ENCODE results near the gene RAB11A.

Gene RAB11A

GRCh38 chr15:65930134-65930533 lies 60.8 kb downstream of the RAB11A start:
- no peak for ATAC-seq
- TF ChIP-seq OSR1 (CRISPR knock-in tag; IDR thresholded peaks at IDR 0.05) (no peak), ZNF8 (CRISPR knock-in tag; IDR thresholded peaks at IDR 0.05) (no peak), CSRNP3 (CRISPR knock-in tag; IDR thresholded peaks at IDR 0.05) (no peak), ZNF565 (CRISPR knock-in tag; conservative IDR thresholded peaks at IDR 0.05; ENCODE audit: low read depth) (no peak), TCF4 (CRISPR knock-in tag; IDR thresholded peaks at IDR 0.05; ENCODE audit: borderline replicate concordance) (no peak), GLIS3 (CRISPR knock-in tag; IDR thresholded peaks at IDR 0.05) (no peak), ISL1 (CRISPR knock-in tag; IDR thresholded peaks at IDR 0.05) (no peak), CSDC2 (CRISPR knock-in tag; IDR thresholded peaks at IDR 0.05) (no peak), ZFP3 (CRISPR knock-in tag; IDR thresholded peaks at IDR 0.05) (no peak), TOX (CRISPR knock-in tag; IDR thresholded peaks at IDR 0.05; ENCODE audit: borderline replicate concordance) (no peak), PPARA (CRISPR knock-in tag; IDR thresholded peaks at IDR 0.05; ENCODE audit: borderline replicate concordance) (no peak), BACH2 (CRISPR knock-in tag; IDR thresholded peaks at IDR 0.05; ENCODE audit: borderline replicate concordance) (no peak), SNAI2 (CRISPR knock-in tag; IDR thresholded peaks at IDR 0.05) (no peak), ZFP30 (CRISPR knock-in tag; IDR thresholded peaks at IDR 0.05) (no peak), RARB (CRISPR knock-in tag; IDR thresholded peaks at IDR 0.05) (no peak), ZNF70 (CRISPR knock-in tag; IDR thresholded peaks at IDR 0.05) (no peak)
- TF ChIP-seq, protein P1, sequence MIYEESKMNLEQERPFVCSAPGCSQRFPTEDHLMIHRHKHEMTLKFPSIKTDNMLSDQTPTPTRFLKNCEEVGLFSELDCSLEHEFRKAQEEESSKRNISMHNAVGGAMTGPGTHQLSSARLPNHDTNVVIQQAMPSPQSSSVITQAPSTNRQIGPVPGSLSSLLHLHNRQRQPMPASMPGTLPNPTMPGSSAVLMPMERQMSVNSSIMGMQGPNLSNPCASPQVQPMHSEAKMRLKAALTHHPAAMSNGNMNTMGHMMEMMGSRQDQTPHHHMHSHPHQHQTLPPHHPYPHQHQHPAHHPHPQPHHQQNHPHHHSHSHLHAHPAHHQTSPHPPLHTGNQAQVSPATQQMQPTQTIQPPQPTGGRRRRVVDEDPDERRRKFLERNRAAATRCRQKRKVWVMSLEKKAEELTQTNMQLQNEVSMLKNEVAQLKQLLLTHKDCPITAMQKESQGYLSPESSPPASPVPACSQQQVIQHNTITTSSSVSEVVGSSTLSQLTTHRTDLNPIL (CRISPR knock-in tag; IDR thresholded peaks at IDR 0.05; ENCODE audit: low read depth) = no peak
- TF ChIP-seq, protein P2, sequence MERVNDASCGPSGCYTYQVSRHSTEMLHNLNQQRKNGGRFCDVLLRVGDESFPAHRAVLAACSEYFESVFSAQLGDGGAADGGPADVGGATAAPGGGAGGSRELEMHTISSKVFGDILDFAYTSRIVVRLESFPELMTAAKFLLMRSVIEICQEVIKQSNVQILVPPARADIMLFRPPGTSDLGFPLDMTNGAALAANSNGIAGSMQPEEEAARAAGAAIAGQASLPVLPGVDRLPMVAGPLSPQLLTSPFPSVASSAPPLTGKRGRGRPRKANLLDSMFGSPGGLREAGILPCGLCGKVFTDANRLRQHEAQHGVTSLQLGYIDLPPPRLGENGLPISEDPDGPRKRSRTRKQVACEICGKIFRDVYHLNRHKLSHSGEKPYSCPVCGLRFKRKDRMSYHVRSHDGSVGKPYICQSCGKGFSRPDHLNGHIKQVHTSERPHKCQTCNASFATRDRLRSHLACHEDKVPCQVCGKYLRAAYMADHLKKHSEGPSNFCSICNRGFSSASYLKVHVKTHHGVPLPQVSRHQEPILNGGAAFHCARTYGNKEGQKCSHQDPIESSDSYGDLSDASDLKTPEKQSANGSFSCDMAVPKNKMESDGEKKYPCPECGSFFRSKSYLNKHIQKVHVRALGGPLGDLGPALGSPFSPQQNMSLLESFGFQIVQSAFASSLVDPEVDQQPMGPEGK (CRISPR knock-in tag; IDR thresholded peaks at IDR 0.05; ENCODE audit: borderline replicate concordance) = no peak

DNA sequence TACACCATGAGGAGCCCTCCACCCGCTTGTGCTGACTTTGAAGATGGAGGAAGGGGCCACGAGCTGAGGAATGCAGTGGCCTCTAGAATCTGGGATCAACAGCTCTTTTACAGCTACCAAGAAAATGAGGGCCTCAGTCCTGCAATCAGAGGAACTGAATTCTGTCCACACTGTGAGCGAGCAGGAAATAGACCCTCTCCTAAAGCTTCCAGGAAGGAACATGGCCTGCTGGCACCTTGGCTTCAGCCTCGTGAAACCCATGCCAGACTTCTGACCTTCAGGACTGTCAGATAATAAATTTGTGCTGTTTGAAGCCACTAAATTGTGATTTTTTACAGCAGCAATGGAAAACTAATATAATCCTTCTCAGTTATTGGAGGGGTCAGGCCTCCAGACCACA lies 61.9 kb downstream of the RAB11A start:
- no peak for ATAC-seq
- no peak for TF ChIP-seq TSHZ2 (CRISPR knock-in tag; IDR thresholded peaks at IDR 0.05)
- no peak for TF ChIP-seq RARB (CRISPR knock-in tag; IDR thresholded peaks at IDR 0.05)
- no peak for TF ChIP-seq ZNF8 (CRISPR knock-in tag; IDR thresholded peaks at IDR 0.05)
- TF ChIP-seq ZNF565 (CRISPR knock-in tag; conservative IDR thresholded peaks at IDR 0.05; ENCODE audit: low read depth) = no peak
- no peak for TF ChIP-seq PPARA (CRISPR knock-in tag; IDR thresholded peaks at IDR 0.05; ENCODE audit: borderline replicate concordance)
- no peak for TF ChIP-seq CSDC2 (CRISPR knock-in tag; IDR thresholded peaks at IDR 0.05)
- no peak for TF ChIP-seq TCF4 (CRISPR knock-in tag; IDR thresholded peaks at IDR 0.05; ENCODE audit: borderline replicate concordance)
- no peak for TF ChIP-seq CSRNP3 (CRISPR knock-in tag; IDR thresholded peaks at IDR 0.05)
- TF ChIP-seq, protein P1 (CRISPR knock-in tag; IDR thresholded peaks at IDR 0.05; ENCODE audit: low read depth) = no peak
- no peak for TF ChIP-seq OSR1 (CRISPR knock-in tag; IDR thresholded peaks at IDR 0.05)

GRCh38 chr15:65935391-65935790 lies 66.1 kb downstream of the RAB11A start:
- no peak for ATAC-seq
- TF ChIP-seq GLIS3 (CRISPR knock-in tag; IDR thresholded peaks at IDR 0.05) = no peak

All from SK-N-SH treated with all-trans-retinoic acid at 6 μM for 48 hours (cell line).